GM19240 (cell line): ENCODE measurements around the gene GGTLC2.
"Not testable (repeated sequence)": the region's sequence is repeated elsewhere in the genome, so short reads cannot be mapped to it uniquely, and the experiment has no call there.

ENCODE experiments used
- DNase-seq: peaks from one replicate; pipeline ENCODE4 v3.0.0; 2011; ENCODE audit warnings: low spot score; ENCODE audit not compliant: insufficient read length

Gene GGTLC2

GRCh38 chr22:22644314-22644713, at the start of gene GGTLC2:
TSS of gene GGTLC2 (plus strand) at chr22:22644614. CDS start at chr22:22646346, 1,732 bp downstream.
- not testable (repeated sequence) for DNase-seq

GRCh38 chr22:22595001-22595835, 49.2 kb upstream of the GGTLC2 start:
- DNase-seq = no peak

DNA sequence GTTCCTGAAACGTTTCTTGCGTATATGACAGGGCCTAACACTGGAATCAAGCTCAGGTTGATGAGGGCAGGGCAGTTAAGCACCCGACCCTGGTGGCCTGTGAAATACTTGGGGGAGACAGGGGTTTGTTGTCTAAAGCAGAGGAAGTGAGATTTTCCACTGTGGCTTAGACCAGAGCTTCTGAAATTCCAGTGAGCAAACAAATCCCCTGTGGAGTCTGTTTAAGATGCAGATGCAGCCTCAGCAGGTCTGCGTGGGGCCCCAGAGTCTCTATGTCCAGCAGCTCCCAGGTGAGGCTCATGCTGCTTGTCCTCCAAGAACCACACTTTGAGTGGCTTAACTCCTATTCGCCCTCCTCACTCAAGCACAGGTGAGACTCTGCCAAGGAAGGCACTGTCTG, 46.3 kb upstream of the GGTLC2 start:
- no peak for DNase-seq

DNA sequence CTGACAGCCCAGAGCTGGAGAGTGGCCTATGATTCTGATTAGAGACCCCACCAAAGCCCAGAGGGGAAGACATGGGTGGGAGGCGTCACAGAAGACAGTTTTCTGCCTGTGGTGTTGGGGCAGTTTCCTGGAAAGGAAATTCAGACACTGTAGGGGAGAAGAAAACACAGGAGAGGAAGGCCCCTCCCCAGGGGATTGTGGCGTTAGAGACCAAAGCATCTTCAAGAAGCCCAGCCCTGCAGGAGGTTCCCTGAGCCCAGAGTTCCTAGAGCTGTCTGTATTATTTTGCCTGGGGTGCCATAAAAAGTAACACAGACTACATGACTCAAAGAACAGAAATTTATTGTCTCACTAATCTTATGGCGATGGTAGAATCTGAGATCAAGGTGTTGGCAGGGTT, 45.2 kb upstream of the GGTLC2 start:
- DNase-seq = no peak

GRCh38 chr22:22600531-22601261, 43.7 kb upstream of the GGTLC2 start:
- DNase-seq = no peak

DNA sequence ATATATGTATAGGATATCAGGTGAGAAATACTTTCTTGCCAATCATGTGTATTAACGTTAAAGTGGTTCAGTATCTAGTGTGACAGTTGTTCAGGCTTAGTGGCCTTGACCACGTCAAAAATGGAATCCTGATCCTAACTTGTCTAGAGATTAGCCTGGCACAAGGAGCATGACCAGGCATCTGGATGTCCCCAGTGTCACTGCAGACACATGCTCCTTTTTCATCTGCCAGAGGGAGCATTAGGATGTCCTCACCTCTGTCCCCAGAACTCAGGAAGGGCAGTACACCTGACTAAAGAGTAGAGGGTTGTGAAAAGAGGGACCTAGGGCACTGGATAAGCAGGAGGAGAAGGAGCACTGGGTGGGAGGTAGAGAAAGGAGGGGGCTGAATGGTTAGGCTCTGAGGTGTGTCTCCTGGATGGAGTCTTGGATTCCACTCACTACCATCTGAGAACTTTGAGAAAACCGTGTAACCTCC, 40.9 kb upstream of the GGTLC2 start:
- DNase-seq = no peak

GRCh38 chr22:22604326-22605073, 39.9 kb upstream of the GGTLC2 start:
- no peak for DNase-seq

DNA sequence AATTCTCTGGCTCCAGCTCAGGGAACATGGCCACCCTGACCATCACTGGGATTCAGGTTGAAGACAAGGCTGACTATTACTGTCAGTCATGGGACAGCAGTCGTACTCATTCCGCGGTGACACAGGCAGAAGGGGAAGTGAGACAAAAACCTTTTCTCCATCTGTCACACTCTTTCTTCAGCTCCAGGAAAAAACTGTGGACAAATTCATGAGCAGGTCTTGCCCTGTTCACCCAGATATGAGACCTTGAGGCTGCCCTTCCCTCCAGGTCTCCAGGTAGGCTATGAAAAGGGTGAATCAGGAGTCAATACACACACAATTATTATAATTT, 39.4 kb upstream of the GGTLC2 start:
- no peak for DNase-seq

DNA sequence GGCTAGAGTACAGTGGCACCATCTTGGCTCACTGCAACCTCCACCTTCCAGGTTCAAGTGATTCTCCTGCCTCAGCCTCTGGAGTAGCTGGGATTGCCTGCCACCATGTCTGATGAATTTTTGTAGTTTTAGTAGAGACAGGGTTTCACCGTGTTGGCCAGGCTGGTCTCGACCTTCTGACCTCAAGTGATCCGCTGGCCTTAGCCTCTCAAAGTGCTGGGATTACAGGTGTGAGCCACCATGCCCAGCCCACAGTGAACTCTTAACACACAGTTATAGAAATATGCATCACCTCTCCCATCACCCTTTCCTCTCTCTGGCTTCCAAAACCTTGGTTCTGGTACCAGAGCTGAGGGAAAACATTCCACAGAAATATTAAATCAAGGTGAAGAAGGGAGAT, 36.4 kb upstream of the GGTLC2 start:
- DNase-seq = not testable (repeated sequence)

DNA sequence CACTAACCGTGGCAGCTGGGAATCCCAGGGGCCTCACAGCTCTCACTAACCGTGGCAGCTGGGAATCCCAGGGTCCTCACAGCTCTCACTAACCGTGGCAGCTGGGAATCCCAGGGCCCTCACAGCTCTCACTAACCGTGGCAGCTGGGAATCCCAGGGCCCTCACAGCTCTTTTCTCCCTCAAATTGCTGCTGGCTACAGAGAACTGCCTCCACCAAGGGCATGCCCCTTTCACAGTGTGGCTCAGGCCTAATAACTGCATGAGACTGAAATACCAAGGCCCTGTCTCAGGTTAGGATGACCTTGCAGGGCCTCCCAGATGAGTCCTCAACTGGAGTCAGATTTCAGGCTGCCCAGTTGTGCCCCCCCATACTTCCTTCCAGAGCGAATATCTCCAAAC, 35.1 kb upstream of the GGTLC2 start:
- no peak for DNase-seq

- no peak for DNase-seq
Observed at GRCh38 chr22:22612516-22612915, 31.9 kb upstream of the GGTLC2 start.

GRCh38 chr22:22614065-22614464, 30.3 kb upstream of the GGTLC2 start:
- DNase-seq = no peak

- no peak for DNase-seq
Observed at GRCh38 chr22:22616636-22617035, 27.8 kb upstream of the GGTLC2 start.

DNA sequence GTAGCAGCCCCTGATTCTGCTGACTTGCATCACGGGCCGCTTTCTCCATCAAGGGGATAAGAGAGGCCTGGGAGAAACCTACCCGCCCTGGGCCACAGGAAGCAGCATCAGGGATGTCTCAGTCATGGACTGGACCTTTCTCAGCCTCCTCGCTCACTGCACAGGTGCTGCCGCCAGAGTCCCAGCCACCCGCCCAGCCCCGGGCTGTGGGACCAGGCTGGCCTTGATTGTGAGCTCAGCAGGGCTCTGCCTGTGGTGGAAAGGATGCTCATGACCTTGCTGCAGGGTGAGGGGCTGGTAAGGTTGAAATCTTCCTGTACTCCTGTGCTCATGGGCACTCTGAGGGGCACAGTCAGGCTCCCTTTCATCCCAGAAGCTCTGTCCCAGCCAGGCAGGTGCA, 26.0 kb upstream of the GGTLC2 start:
- no peak for DNase-seq

DNA sequence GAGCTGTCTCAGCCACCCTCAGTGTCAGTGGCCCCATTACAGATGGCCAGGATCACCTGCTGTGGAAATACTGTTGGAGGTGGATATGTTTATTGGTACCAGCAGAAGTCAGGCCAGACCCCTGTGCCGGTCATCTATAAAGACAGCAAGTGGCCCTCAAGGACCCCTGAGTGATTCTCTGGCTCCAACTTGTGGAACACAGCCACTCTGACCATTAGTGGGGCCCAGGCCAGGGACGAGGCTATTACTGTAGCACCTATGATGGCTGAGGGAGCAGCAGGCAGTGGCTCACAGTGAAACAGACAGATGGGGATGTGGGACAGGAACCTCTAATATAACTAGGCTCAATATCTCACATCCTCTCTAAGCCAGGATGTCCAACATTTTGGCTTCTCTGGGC, 25.5 kb upstream of the GGTLC2 start:
- DNase-seq = no peak

DNA sequence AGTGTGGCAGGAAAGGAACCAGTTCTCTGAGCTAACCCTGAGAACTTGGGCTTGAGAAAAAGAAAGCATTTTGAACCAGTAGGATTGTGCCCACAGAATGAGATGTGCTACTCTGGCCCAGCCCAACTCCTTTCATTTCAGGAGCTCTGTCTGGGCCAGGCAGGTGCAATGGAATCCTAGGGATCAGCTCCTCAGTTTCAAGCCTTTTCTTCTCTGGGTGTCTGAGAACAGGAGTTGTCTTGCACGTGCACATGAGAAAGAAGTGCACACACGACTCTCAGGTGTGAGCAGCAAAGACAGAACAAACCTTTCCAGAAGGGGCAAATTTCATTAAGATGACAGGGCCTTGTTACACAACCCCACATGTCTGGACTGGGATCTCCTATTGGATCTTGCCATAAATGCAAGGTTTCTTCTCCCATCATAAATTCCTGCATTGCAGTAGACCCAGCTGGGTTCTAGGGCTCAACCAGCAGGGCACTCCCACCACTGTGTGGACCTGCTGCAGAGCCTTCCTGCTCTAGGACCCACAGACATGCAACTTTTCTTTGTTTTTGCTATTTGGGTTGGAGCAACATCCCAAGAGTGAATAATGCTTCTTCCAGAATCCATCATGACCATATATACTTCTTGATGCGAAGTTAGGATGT, 24.5 kb upstream of the GGTLC2 start:
- no peak for DNase-seq

DNA sequence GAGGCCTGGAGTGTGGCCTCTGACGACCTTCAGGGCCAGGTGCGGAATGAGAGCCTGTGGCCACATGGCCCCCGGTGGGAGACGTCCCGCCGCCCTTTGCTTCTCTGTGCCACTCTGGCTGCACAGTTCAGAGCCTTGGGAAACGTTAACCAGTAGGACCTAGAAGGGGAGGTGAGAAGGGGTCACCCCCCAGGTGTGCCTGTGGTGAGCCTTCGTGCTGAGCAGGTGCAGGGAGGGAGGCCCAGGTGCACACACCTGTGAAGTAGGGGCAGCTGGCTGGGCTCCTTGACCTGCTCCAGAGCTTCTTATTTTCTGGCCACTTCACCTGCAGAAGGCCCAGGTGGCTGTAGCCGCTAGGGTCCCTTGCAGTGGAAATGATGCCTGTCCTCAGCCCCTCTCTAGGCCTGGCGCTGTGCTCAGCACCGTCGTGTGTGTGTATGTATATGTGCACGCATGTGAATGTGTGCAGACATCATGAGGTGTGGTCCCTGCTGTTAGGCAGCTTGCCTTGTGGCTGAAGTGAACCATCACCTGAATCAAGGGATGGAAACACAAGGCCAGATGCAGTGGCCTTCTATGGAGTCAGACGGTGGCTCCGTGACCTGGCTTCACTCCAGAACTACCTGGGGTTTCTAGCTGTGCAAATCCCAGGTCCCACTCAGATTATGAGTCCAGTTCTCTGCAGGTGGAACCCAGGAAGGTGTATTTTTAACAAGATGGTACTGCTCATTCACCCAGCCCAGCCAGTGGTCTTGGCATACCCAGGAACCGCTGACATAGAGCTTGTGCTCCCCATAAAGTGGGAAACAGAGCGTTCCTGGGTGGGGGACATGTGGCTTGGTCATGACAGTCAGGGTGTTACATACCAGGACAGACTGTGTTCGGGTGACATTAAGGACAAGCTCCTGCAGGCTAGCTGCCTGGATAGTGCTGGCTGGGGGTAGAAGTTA, 15.6 kb upstream of the GGTLC2 start:
- not testable (repeated sequence) for DNase-seq

GRCh38 chr22:22631223-22631652, 13.2 kb upstream of the GGTLC2 start:
- not testable (repeated sequence) for DNase-seq

DNA sequence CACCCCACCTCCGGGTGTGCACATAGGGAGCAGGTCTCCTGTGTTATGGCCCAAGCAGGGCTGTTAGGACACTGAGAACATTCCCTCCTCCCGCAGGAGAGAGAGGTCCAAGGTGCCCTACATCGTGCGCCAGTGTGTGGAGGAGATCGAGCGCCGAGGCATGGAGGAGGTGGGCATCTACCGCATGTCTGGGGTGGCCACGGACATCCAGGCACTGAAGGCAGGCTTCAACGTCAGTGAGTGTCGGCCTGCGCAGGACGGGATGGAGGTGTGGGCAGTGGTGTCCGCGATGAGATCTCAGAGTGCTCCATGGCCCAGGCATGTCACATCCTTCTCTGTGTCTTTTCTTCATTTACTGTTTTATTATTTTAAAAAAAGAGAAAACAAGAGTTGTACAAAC, 12.2 kb upstream of the GGTLC2 start:
- DNase-seq = not testable (repeated sequence)

DNA sequence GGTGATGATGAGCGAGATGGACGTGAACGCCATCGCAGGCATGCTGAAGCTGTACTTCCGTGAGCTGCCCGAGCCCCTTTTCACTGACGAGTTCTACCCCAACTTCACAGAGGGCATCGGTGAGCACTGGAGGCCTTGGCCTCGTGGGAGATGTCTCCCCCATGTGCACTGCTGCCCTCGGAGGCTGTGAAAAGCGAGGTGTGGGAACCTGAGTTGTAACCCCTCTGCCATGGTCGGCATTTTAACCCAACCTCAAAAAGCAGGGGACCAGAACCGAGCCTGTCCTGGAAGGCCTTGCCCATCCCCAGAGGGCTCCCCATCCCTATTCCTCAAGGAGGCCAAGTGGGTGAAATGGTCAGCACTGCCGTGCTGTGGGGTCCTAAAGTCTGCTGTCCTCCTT, 10.9 kb upstream of the GGTLC2 start:
- DNase-seq = not testable (repeated sequence)
